K562 (cell line): ENCODE data around the gene APOB. TPM values are rescaled to one million over a fixed set of nuclear protein-coding genes. Genes with fewer than 3 reads are reported as not detected.

Experiments used
- ATAC-seq: fragments of 200-7000 bp; cut with Tn5 transposase; 3 replicates; pipeline ENCODE4 v1.9.1; 2020; ENCODE audit warnings: moderate library complexity
- BruUV-seq: library from RNA; stranded (reverse); fragments of 400-500 nt; replicated peaks from 2 replicates; lab custom pipeline; 2021; lab: Mats Ljungman, UMichigan
- CTCF ChIA-PET: fragments of 300-600 bp; formaldehyde crosslinking; extraction: SDS; loops from one replicate; lab custom pipeline; 2021; ENCODE audit warnings: low intra/inter-chr PET ratio; lab: Yijun Ruan, JAX
- POLR2A ChIA-PET: fragments of 300-600, 350-650 bp; sonication (Branson Sonifier 250); formaldehyde crosslinking; extraction: SDS; loops from one replicate; lab custom pipeline; 2021; ENCODE audit warnings: antibody characterized with exemption, inconsistent platforms; lab: Yijun Ruan, JAX
- DNase-seq, 4 experiments: peaks; one replicate each; pipeline versions ENCODE4 v3.0.0 to v3.0.0-alpha.2; 2011 to 2018; ENCODE audit warnings: low spot score in 3 of 4, mixed read lengths in 3 of 4; ENCODE audit errors: extremely low read depth in 1 of 4
- FAIRE-seq: peaks from 2 replicates; lab custom pipeline; 2011; peaks lifted over from hg19 to GRCh38; lab: Jason Lieb, UNC
- H2AFZ ChIP-seq: 2 replicates; pipeline ENCODE4 v1.6.0; 2011; ENCODE audit warnings: low read depth, low read length, control low read depth, inconsistent platforms
- H3K27ac ChIP-seq: fragments of 200-600 bp; 3 replicates; pipeline ENCODE4 v1.8.0; 2011; ENCODE audit warnings: low read depth, mild to moderate bottlenecking, control low read depth, inconsistent platforms, low read length, moderate library complexity, mixed read lengths; ENCODE audit errors: extremely low read depth
- H3K27me3 ChIP-seq, 2 experiments: fragments of 300-600 bp in 1 of 2; 2 replicates in 1 of 2; 3 replicates in 1 of 2; pipeline versions ENCODE4 v1.6.0 to v1.8.0; 2011; ENCODE audit warnings: inconsistent platforms in 2 of 2, low read length in 2 of 2, mild to moderate bottlenecking in 1 of 2, mixed read lengths in 1 of 2, moderate library complexity in 1 of 2; ENCODE audit not compliant: control insufficient read depth in 2 of 2, insufficient read depth in 2 of 2
- H3K36me3 ChIP-seq: fragments of 300-600 bp; 3 replicates; pipeline ENCODE4 v1.8.0; 2011; ENCODE audit warnings: mild to moderate bottlenecking, low read length, inconsistent platforms; ENCODE audit not compliant: control insufficient read depth, insufficient read depth
- H3K4me1 ChIP-seq, 2 experiments: fragments of 200-600 bp in 1 of 2; replicated peaks in 1 of 2; 2 replicates in 1 of 2; 3 replicates in 1 of 2; pipeline versions ENCODE4 v1.5.1 to v1.8.0; 2011; ENCODE audit warnings: inconsistent platforms in 2 of 2, low read length in 2 of 2, mild to moderate bottlenecking in 1 of 2, mixed read lengths in 1 of 2, moderate library complexity in 1 of 2; ENCODE audit not compliant: control insufficient read depth in 2 of 2, insufficient read depth in 2 of 2
- H3K4me2 ChIP-seq: 2 replicates; pipeline ENCODE4 v1.6.1; 2011; ENCODE audit warnings: low read length, control low read depth, inconsistent platforms, mixed read lengths; ENCODE audit not compliant: insufficient read depth
- H3K4me3 ChIP-seq: fragments of 200-600 bp; sonication (generic), shearing (Covaris generic); 2 replicates; pipeline ENCODE4 v1.5.1; 2016; ENCODE audit warnings: control low read depth, inconsistent platforms
- H3K79me2 ChIP-seq: fragments of 200-600 bp; 3 replicates; pipeline ENCODE4 v1.8.0; 2011; ENCODE audit warnings: low read length, inconsistent platforms; ENCODE audit not compliant: control insufficient read depth, insufficient read depth
- H3K9ac ChIP-seq, 2 experiments: 2 replicates each; pipeline versions ENCODE4 v1.6.0 to v1.6.1; 2011; ENCODE audit warnings: low read depth in 2 of 2, low read length in 2 of 2, control low read depth in 1 of 2, inconsistent platforms in 1 of 2, mild to moderate bottlenecking in 1 of 2, mixed read lengths in 1 of 2; ENCODE audit not compliant: insufficient read depth in 1 of 2
- H3K9me1 ChIP-seq: one replicate; pipeline ENCODE4 v1.6.0; 2011; ENCODE audit warnings: inconsistent platforms, mild to moderate bottlenecking, low read length, moderate library complexity; ENCODE audit not compliant: control insufficient read depth, insufficient read depth
- H3K9me3 ChIP-seq: replicated peaks from 2 replicates; pipeline ENCODE4 v1.5.1; 2011; ENCODE audit warnings: low read depth, low read length, inconsistent platforms; ENCODE audit not compliant: control insufficient read depth, insufficient read depth
- H4K20me1 ChIP-seq: replicated peaks from 2 replicates; pipeline ENCODE4 v1.6.1; 2011; ENCODE audit warnings: low read length, inconsistent platforms, mixed read lengths; ENCODE audit not compliant: control insufficient read depth, insufficient read depth
- ATF1 ChIP-seq, 2 experiments: fragments of 450-650 bp in 1 of 2; IDR thresholded peaks; 2 replicates each; pipeline ENCODE4 v1.6.1; 2016; ENCODE audit warnings: missing compliant biosample characterization in 1 of 2, missing genetic modification characterization in 1 of 2
- BRCA1 ChIP-seq, 2 experiments: fragments of 450-650 bp in 1 of 2; sonication (generic) in 1 of 2; formaldehyde crosslinking in 1 of 2; IDR thresholded peaks; 2 replicates each; pipeline versions ENCODE4 v1.5.0 to v1.6.1; 2017 to 2020; ENCODE audit warnings: mild to moderate bottlenecking in 1 of 2, missing genetic modification reagents in 1 of 2
- GTF2A2 ChIP-seq: IDR thresholded peaks from 2 replicates; pipeline ENCODE4 v1.6.1; 2016; ENCODE audit warnings: mild to moderate bottlenecking, missing genetic modification characterization, missing compliant biosample characterization
- MYC ChIP-seq, 2 experiments: fragments of 250-450 bp in 1 of 2; sonication (Bioruptor Pico) in 1 of 2; IDR thresholded peaks; 2 replicates each; pipeline versions ENCODE4 v1.5.1 to v1.6.1; 2012 to 2021; ENCODE audit warnings: low read depth in 2 of 2, borderline replicate concordance in 1 of 2, improper control_type of control experiment in 1 of 2, low read length in 1 of 2, mild to moderate bottlenecking in 1 of 2, moderate library complexity in 1 of 2
- SIX5 ChIP-seq, 2 experiments: IDR thresholded peaks; 2 replicates each; pipeline ENCODE4 v1.6.1; 2011; ENCODE audit warnings: low read length in 2 of 2, borderline replicate concordance in 1 of 2, low read depth in 1 of 2, mild to moderate bottlenecking in 1 of 2, moderate library complexity in 1 of 2; ENCODE audit not compliant: insufficient read depth in 1 of 2
- STAT5B ChIP-seq: fragments of 250-450 bp; sonication (Bioruptor Pico); IDR thresholded peaks from 2 replicates; pipeline ENCODE4 v1.8.0; 2021; ENCODE audit warnings: mild to moderate bottlenecking, inconsistent platforms
- VEZF1 ChIP-seq: fragments of 200-800 bp; sonication (Bioruptor generic); IDR thresholded peaks from 2 replicates; pipeline ENCODE4 v1.6.1; 2017; ENCODE audit warnings: missing genetic modification characterization, missing compliant biosample characterization
- ZNF589 ChIP-seq: fragments of 200-800 bp; sonication (Bioruptor generic); IDR thresholded peaks from 2 replicates; pipeline ENCODE4 v1.6.1; 2016; ENCODE audit warnings: low read depth, missing genetic modification characterization, missing compliant biosample characterization
- WGBS: fragments of 100-300 bp; shearing (Covaris generic); methylation state at CpG from one replicate; pipeline ENCODE4 v1.1.6; 2016; ENCODE audit warnings: low coverage, mixed read lengths; ENCODE audit not compliant: insufficient coverage; ENCODE audit errors: missing lambda C conversion rate; 5-methylcytosine and 5-hydroxymethylcytosine counted together
- in situ Hi-C: fragments of 300-500 bp; cut with MboI; formaldehyde crosslinking; loops from 4 replicates; pipeline ENCODE4 v1.15.0; 2018; ENCODE audit warnings: inconsistent platforms, mixed read lengths
- intact Hi-C: fragments of 100-400 bp; cut with micrococcal nuclease; formaldehyde crosslinking; loops from 2 replicates; pipeline ENCODE4 v1.14.2; 2022
- polyA plus RNA-seq, 8 experiments: library from polyadenylated mRNA; depleted of rRNA in 4 of 8; stranded (reverse) in 5 of 8; unstranded in 3 of 8; fragments of >200 nt; fragmentation: Nextera tagmentation in 2 of 8; fragmentation: Illumina TruSeq in 1 of 8; extraction: Ambion mirVana in 2 of 8; extraction: Trizol in 1 of 8; gene quantifications; 2 replicates each; pipeline versions ENCODE4 v1.2.1 to v1.2.3, GENCODE V29; 2011 to 2014; ENCODE audit warnings: inconsistent platforms in 1 of 8, missing spikeins in 1 of 8
- total RNA-seq, 7 experiments: library from RNA; depleted of rRNA in 6 of 7; stranded (reverse); fragments of >200 nt in 6 of 7; fragmentation: Illumina TruSeq in 2 of 7; extraction: Trizol in 2 of 7; gene quantifications; 2 replicates each; pipeline versions ENCODE4 v1.2.1 to v1.2.3, GENCODE V29; 2011 to 2021; ENCODE audit warnings: low replicate concordance in 1 of 7
- TF ChIP-seq, protein P1 (sequence below): fragments of 450-650 bp; formaldehyde crosslinking; IDR thresholded peaks from 2 replicates; pipeline ENCODE4 v1.4.0; 2020; ENCODE audit warnings: mild to moderate bottlenecking
- TF ChIP-seq, protein P2 (sequence below): fragments of 200-800 bp; sonication (Bioruptor generic); IDR thresholded peaks from 2 replicates; pipeline ENCODE4 v1.6.1; 2017; ENCODE audit warnings: missing genetic modification characterization, missing compliant biosample characterization

Gene APOB
- total and polyA plus RNA-seq, 9 of the 15 experiments (the other 6 are each of a cell fraction or from before 2014, with no cell fraction given), result 0.73 TPM; not detected in 8

- Histone ChIP-seq H3K27ac (no peak overlapping the region), H2AFZ (no peak overlapping the region), H4K20me1 (no peaks in the 10 kb centered on the region), H3K4me3 (no peak overlapping the region), H3K79me2 (no peaks in the 10 kb centered on the region), H3K9me1 (no peaks in the 10 kb centered on the region), H3K36me3 (no peaks in the 10 kb centered on the region), H3K9ac (no peak overlapping the region), H3K4me1 (no peaks in the 10 kb centered on the region), H3K4me2 (no peak overlapping the region), H3K27me3 (no peaks in the 10 kb centered on the region; a peak in 1 of 5 replicates), H3K9me3 (no peaks in the 10 kb centered on the region)
- CTCF ChIA-PET, result interaction anchor here (0.7 kb wide), 1 partner anchor 11 kb away, joined by 3 read pairs; no protein-coding TSS in a partner anchor
- 0% methylated on average over 8 of the region's 8 CpGs for WGBS
- TF ChIP-seq SIX5 (IDR thresholded peaks at IDR 0.05; ENCODE audit: borderline replicate concordance in 1 of 2, insufficient read depth in 1 of 2, low read depth in 1 of 2, low read length in 2 of 2) (no peak), STAT5B (CRISPR knock-in tag) (no peak), BRCA1 (IDR thresholded peaks at IDR 0.05) (no peak), BRCA1 (CRISPR knock-in tag; IDR thresholded peaks at IDR 0.05) (no peak), MYC (IDR thresholded peaks at IDR 0.05; ENCODE audit: low read depth, low read length) (no peak), MYC (CRISPR knock-in tag; IDR thresholded peaks at IDR 0.05; ENCODE audit: borderline replicate concordance, low read depth) (no peak), ZNF589 (CRISPR knock-in tag) (no peak), ATF1 (CRISPR knock-in tag; IDR thresholded peaks at IDR 0.05) (no peak), ATF1 (tag; IDR thresholded peaks at IDR 0.05) (no peak), GTF2A2 (tag) (no peak), VEZF1 (CRISPR knock-in tag) (no peak)
- TF ChIP-seq, protein P1, sequence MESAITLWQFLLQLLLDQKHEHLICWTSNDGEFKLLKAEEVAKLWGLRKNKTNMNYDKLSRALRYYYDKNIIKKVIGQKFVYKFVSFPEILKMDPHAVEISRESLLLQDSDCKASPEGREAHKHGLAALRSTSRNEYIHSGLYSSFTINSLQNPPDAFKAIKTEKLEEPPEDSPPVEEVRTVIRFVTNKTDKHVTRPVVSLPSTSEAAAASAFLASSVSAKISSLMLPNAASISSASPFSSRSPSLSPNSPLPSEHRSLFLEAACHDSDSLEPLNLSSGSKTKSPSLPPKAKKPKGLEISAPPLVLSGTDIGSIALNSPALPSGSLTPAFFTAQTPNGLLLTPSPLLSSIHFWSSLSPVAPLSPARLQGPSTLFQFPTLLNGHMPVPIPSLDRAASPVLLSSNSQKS (CRISPR knock-in tag), result no peak
- TF ChIP-seq, protein P2, sequence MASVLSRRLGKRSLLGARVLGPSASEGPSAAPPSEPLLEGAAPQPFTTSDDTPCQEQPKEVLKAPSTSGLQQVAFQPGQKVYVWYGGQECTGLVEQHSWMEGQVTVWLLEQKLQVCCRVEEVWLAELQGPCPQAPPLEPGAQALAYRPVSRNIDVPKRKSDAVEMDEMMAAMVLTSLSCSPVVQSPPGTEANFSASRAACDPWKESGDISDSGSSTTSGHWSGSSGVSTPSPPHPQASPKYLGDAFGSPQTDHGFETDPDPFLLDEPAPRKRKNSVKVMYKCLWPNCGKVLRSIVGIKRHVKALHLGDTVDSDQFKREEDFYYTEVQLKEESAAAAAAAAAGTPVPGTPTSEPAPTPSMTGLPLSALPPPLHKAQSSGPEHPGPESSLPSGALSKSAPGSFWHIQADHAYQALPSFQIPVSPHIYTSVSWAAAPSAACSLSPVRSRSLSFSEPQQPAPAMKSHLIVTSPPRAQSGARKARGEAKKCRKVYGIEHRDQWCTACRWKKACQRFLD (CRISPR knock-in tag), result no peak
- DNase-seq, result no peak
- BruUV-seq, result no TSS peak
- POLR2A ChIA-PET, result no interaction called here
- ATAC-seq, result no peak
- in situ Hi-C loops (no loop called here), intact Hi-C loops (no loop called here)
- FAIRE-seq, result no peak
Measured at GRCh38 chr2:21007129-21008013, 36.5 kb downstream of the APOB start.
